ENCODE measurements around the gene INHA.

DNA sequence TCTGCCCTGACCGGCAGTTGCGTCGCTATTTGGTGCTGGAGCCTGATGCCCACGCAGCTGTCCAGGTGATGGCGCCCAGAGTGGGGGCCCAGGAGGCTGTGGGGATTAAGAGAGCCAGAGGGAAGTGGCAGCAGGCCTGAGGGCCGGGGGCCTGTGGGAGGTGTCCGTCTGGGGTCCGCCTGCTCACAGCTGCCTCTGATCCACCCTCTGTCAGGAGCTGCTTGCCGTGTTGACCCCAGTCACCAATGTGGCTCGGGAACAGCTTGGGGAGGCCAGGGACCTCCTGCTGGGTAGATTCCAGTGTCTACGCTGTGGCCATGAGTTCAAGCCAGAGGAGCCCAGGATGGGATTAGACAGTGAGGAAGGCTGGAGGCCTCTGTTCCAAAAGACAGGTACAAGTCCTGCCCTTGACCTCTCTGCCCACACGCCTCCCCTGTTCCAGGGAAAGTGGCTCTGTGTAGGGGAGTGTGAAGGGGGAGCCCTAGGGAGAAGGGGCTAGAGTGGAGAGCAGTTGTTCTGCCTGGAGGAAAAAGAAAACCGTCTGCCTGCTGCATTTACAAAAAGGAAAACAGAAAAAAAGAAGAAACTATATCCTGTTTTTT, 37.1 kb downstream of the INHA start:
- TF ChIP-seq, protein P1, sequence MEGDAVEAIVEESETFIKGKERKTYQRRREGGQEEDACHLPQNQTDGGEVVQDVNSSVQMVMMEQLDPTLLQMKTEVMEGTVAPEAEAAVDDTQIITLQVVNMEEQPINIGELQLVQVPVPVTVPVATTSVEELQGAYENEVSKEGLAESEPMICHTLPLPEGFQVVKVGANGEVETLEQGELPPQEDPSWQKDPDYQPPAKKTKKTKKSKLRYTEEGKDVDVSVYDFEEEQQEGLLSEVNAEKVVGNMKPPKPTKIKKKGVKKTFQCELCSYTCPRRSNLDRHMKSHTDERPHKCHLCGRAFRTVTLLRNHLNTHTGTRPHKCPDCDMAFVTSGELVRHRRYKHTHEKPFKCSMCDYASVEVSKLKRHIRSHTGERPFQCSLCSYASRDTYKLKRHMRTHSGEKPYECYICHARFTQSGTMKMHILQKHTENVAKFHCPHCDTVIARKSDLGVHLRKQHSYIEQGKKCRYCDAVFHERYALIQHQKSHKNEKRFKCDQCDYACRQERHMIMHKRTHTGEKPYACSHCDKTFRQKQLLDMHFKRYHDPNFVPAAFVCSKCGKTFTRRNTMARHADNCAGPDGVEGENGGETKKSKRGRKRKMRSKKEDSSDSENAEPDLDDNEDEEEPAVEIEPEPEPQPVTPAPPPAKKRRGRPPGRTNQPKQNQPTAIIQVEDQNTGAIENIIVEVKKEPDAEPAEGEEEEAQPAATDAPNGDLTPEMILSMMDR (IDR thresholded peaks at IDR 0.05), result no peak
- no peak for TF ChIP-seq EP300 (IDR thresholded peaks at IDR 0.05)
- no peak for TF ChIP-seq POLR2AphosphoS5 (IDR thresholded peaks at IDR 0.05)
- TF ChIP-seq POLR2A (IDR thresholded peaks at IDR 0.05), result no peak
